ENCODE results near the gene CCDC158. TPM values are rescaled to one million over a fixed set of nuclear protein-coding genes. Genes with fewer than 3 reads are reported as not detected.

CCDC158 gene
- total and polyA plus RNA-seq, 2 donors from 2014 or later: 0.24 to 1.0 TPM

GRCh38 chr4:76384052-76384451 lies 36.9 kb downstream of the CCDC158 start:
- intact Hi-C loops (cut with DNase I): no loop called here
- H3K4me1 ChIP-seq (ENCODE audit: control insufficient read depth in 2 of 3, insufficient read depth in 2 of 3, low read depth in 1 of 3, low read length in 3 of 3): peaks cover 0 to 6% (median 0%) of the 10 kb centered on the region in 3 donors
- DNase-seq (no peak), FAIRE-seq (no peak)
- no peaks in the 10 kb centered on the region for H3K9me3 ChIP-seq (ENCODE audit: control insufficient read depth in 2 of 3, insufficient read depth in 1 of 3, low read length in 3 of 3)
- H3K9ac ChIP-seq (ENCODE audit: low read length in 3 of 3): no peak overlapping the region
- no peaks in the 10 kb centered on the region for H3K36me3 ChIP-seq (ENCODE audit: control insufficient read depth in 2 of 3, insufficient read depth in 3 of 3, low read length in 3 of 3)
- H3K4me3 ChIP-seq (ENCODE audit: low read length in 3 of 3): no peak overlapping the region
- H3K27ac ChIP-seq (ENCODE audit: low read depth in 2 of 2, low read length in 2 of 2): no peak overlapping the region
- no peaks in the 10 kb centered on the region for H3K27me3 ChIP-seq (ENCODE audit: control insufficient read depth, insufficient read depth, low read length)
- no peak for TF ChIP-seq CTCF (IDR thresholded peaks at IDR 0.05; ENCODE audit: borderline replicate concordance, extremely low read depth, insufficient read depth)

GRCh38 chr4:76383001-76383400 lies 37.9 kb downstream of the CCDC158 start:
- intact Hi-C loops (cut with DNase I): no loop called here
- H3K9me3 ChIP-seq (ENCODE audit: control insufficient read depth in 2 of 3, insufficient read depth in 1 of 3, low read length in 3 of 3): no peaks in the 10 kb centered on the region
- H3K27ac ChIP-seq (ENCODE audit: low read depth in 2 of 2, low read length in 2 of 2): no peak overlapping the region
- DNase-seq (no peak), FAIRE-seq (no peak)
- no peak overlapping the region for H3K9ac ChIP-seq (ENCODE audit: low read length in 3 of 3)
- H3K4me1 ChIP-seq (ENCODE audit: control insufficient read depth in 2 of 3, insufficient read depth in 2 of 3, low read depth in 1 of 3, low read length in 3 of 3): peaks cover 0 to 6% (median 0%) of the 10 kb centered on the region in 3 donors
- no peak overlapping the region for H3K4me3 ChIP-seq (ENCODE audit: low read length in 3 of 3)
- no peak for TF ChIP-seq CTCF (IDR thresholded peaks at IDR 0.05; ENCODE audit: borderline replicate concordance, extremely low read depth, insufficient read depth)
- no peaks in the 10 kb centered on the region for H3K27me3 ChIP-seq (ENCODE audit: control insufficient read depth, insufficient read depth, low read length)
- no peaks in the 10 kb centered on the region for H3K36me3 ChIP-seq (ENCODE audit: control insufficient read depth in 2 of 3, insufficient read depth in 3 of 3, low read length in 3 of 3)

GRCh38 chr4:76381986-76382385 lies 39.0 kb downstream of the CCDC158 start:
- DNase-seq (no peak), FAIRE-seq (no peak)
- Histone ChIP-seq H3K9me3 (ENCODE audit: control insufficient read depth in 2 of 3, insufficient read depth in 1 of 3, low read length in 3 of 3) (no peaks in the 10 kb centered on the region), H3K27me3 (ENCODE audit: control insufficient read depth, insufficient read depth, low read length) (no peaks in the 10 kb centered on the region), H3K4me1 (ENCODE audit: control insufficient read depth in 2 of 3, insufficient read depth in 2 of 3, low read depth in 1 of 3, low read length in 3 of 3) (peaks cover 0 to 11% (median 0%) of the 10 kb centered on the region in 3 donors), H3K36me3 (ENCODE audit: control insufficient read depth in 2 of 3, insufficient read depth in 3 of 3, low read length in 3 of 3) (no peaks in the 10 kb centered on the region), H3K27ac (ENCODE audit: low read depth in 2 of 2, low read length in 2 of 2) (no peak overlapping the region), H3K9ac (ENCODE audit: low read length in 3 of 3) (no peak overlapping the region), H3K4me3 (ENCODE audit: low read length in 3 of 3) (no peak overlapping the region)
- intact Hi-C loops (cut with DNase I): no loop called here
- no peak for TF ChIP-seq CTCF (IDR thresholded peaks at IDR 0.05; ENCODE audit: borderline replicate concordance, extremely low read depth, insufficient read depth)

GRCh38 chr4:76380561-76380960 lies 40.4 kb downstream of the CCDC158 start:
- no peaks in the 10 kb centered on the region for H3K9me3 ChIP-seq (ENCODE audit: control insufficient read depth in 2 of 3, insufficient read depth in 1 of 3, low read length in 3 of 3)
- intact Hi-C loops (cut with DNase I): no loop called here
- no peak for TF ChIP-seq CTCF (IDR thresholded peaks at IDR 0.05; ENCODE audit: borderline replicate concordance, extremely low read depth, insufficient read depth)
- peak overlapping the region in 1 of 2 donors; percentile 48 for H3K27ac ChIP-seq (ENCODE audit: low read depth in 2 of 2, low read length in 2 of 2)
- no peak overlapping the region for H3K4me3 ChIP-seq (ENCODE audit: low read length in 3 of 3)
- no peak overlapping the region for H3K9ac ChIP-seq (ENCODE audit: low read length in 3 of 3)
- FAIRE-seq (no peak), DNase-seq (no peak)
- H3K36me3 ChIP-seq (ENCODE audit: control insufficient read depth in 2 of 3, insufficient read depth in 3 of 3, low read length in 3 of 3): no peaks in the 10 kb centered on the region
- no peaks in the 10 kb centered on the region for H3K27me3 ChIP-seq (ENCODE audit: control insufficient read depth, insufficient read depth, low read length)
- H3K4me1 ChIP-seq (ENCODE audit: control insufficient read depth in 2 of 3, insufficient read depth in 2 of 3, low read depth in 1 of 3, low read length in 3 of 3): peaks cover 0 to 18% (median 0%) of the 10 kb centered on the region in 3 donors

Measured in kidney (tissue), 14 donors.